Liver (tissue), 9 donors: ENCODE measurements around the gene PRDM5. TPM values are rescaled to one million over a fixed set of nuclear protein-coding genes. Genes with fewer than 3 reads are reported as not detected.

Experiments used
- DNase-seq: peaks from one replicate; pipeline ENCODE4 v3.0.0-alpha.2; 2017; ENCODE audit warnings: low spot score
- H3K27ac ChIP-seq, 2 donors: one replicate each; pipeline ENCODE4 v1.7.0; 2013; ENCODE audit warnings: inconsistent platforms in 2 of 2, low read length in 2 of 2, control low read depth in 1 of 2, low read depth in 1 of 2, mild to moderate bottlenecking in 1 of 2
- H3K27me3 ChIP-seq, 4 donors: one replicate each; pipeline versions ENCODE4 v1.6.1 to v1.7.0; 2013; ENCODE audit warnings: low read length in 3 of 4, inconsistent platforms in 1 of 4, mild to moderate bottlenecking in 1 of 4, moderate library complexity in 1 of 4; ENCODE audit not compliant: control insufficient read depth in 4 of 4, insufficient read depth in 4 of 4
- H3K36me3 ChIP-seq, 4 donors: one replicate each; pipeline versions ENCODE4 v1.6.1 to v1.7.0; 2013; ENCODE audit warnings: low read length in 3 of 4, mild to moderate bottlenecking in 3 of 4, low read depth in 1 of 4, moderate library complexity in 1 of 4; ENCODE audit not compliant: control insufficient read depth in 4 of 4, insufficient read depth in 3 of 4
- H3K4me1 ChIP-seq, 4 donors: one replicate each; pipeline versions ENCODE4 v1.6.1 to v1.7.0; 2013; ENCODE audit warnings: low read length in 3 of 4, mild to moderate bottlenecking in 3 of 4, moderate library complexity in 1 of 4; ENCODE audit not compliant: control insufficient read depth in 4 of 4, insufficient read depth in 4 of 4
- H3K4me3 ChIP-seq, 3 donors: one replicate each; pipeline versions ENCODE4 v1.6.1 to v1.7.0; 2013; ENCODE audit warnings: low read length in 3 of 3, control low read depth in 1 of 3, low read depth in 1 of 3, mild to moderate bottlenecking in 1 of 3
- H3K9ac ChIP-seq, 2 donors: one replicate each; pipeline ENCODE4 v1.7.0; 2013; ENCODE audit warnings: low read length in 2 of 2, mild to moderate bottlenecking in 2 of 2, moderate library complexity in 2 of 2, control low read depth in 1 of 2, low read depth in 1 of 2
- H3K9me3 ChIP-seq, 4 donors: one replicate each; pipeline versions ENCODE4 v1.6.1 to v1.7.0; 2013; ENCODE audit warnings: low read length in 3 of 4; ENCODE audit not compliant: control insufficient read depth in 4 of 4
- EGR1 ChIP-seq, 2 donors: IDR thresholded peaks; 2 replicates each; pipeline ENCODE4 v1.6.1; 2016 to 2018; ENCODE audit warnings: antibody characterized with exemption in 2 of 2, low read depth in 2 of 2
- FOXA1 ChIP-seq: IDR thresholded peaks from 2 replicates; pipeline ENCODE4 v1.6.1; 2016; ENCODE audit warnings: antibody characterized with exemption
- FOXA2 ChIP-seq: IDR thresholded peaks from 2 replicates; pipeline ENCODE4 v1.6.1; 2016; ENCODE audit warnings: antibody characterized with exemption
- GABPA ChIP-seq, 2 donors: IDR thresholded peaks in 1 of 2; conservative IDR thresholded peaks in 1 of 2; 2 replicates each; pipeline ENCODE4 v1.6.1; 2016; ENCODE audit warnings: antibody characterized with exemption in 2 of 2, mild to moderate bottlenecking in 1 of 2, moderate library complexity in 1 of 2
- HNF4G ChIP-seq: IDR thresholded peaks from 2 replicates; pipeline ENCODE4 v1.6.1; 2016; ENCODE audit warnings: antibody characterized with exemption
- JUND ChIP-seq, 2 donors: IDR thresholded peaks; 2 replicates each; pipeline ENCODE4 v1.6.1; 2016; ENCODE audit warnings: antibody characterized with exemption in 2 of 2
- NR2F2 ChIP-seq: IDR thresholded peaks from 2 replicates; pipeline ENCODE4 v1.6.1; 2016; ENCODE audit warnings: antibody characterized with exemption
- RXRA ChIP-seq, 2 donors: IDR thresholded peaks; 2 replicates each; pipeline ENCODE4 v1.6.1; 2017 to 2018; ENCODE audit warnings: antibody characterized with exemption in 2 of 2, mild to moderate bottlenecking in 1 of 2
- SP1 ChIP-seq: IDR thresholded peaks from 2 replicates; pipeline ENCODE4 v1.6.1; 2018; ENCODE audit warnings: antibody characterized with exemption, mild to moderate bottlenecking
- YY1 ChIP-seq: IDR thresholded peaks from 2 replicates; pipeline ENCODE4 v1.6.1; 2016; ENCODE audit warnings: antibody characterized with exemption, mild to moderate bottlenecking
- WGBS: extraction: QIAGEN DNeasy Blood & Tissue Kit; methylation state at CpG from one replicate; pipeline ENCODE4 v1.1.7; 2013; 5-methylcytosine and 5-hydroxymethylcytosine counted together
- polyA plus RNA-seq, 2 donors: library from polyadenylated mRNA; stranded (reverse) in 1 of 2; unstranded in 1 of 2; fragments of 200-250 nt in 1 of 2; fragments of >200 nt in 1 of 2; fragmentation: Nextera tagmentation in 1 of 2; extraction: Ambion mirVana in 1 of 2; gene quantifications; one replicate each; pipeline versions ENCODE4 v1.2.1 to v1.2.3, GENCODE V29; 2013 to 2015
- total RNA-seq, 2 donors: library from RNA; depleted of rRNA; stranded (reverse); fragments of >200 nt; gene quantifications; one replicate each; pipeline ENCODE4 v1.2.3, GENCODE V29; 2014
- TF ChIP-seq, protein P1 (sequence below): IDR thresholded peaks from 2 replicates; pipeline ENCODE4 v1.6.1; 2016; ENCODE audit warnings: antibody characterized with exemption
- TF ChIP-seq, protein P2 (sequence below): fragments of 150-350 bp; IDR thresholded peaks from 2 replicates; pipeline ENCODE4 v1.5.1; 2017; ENCODE audit warnings: improper control_type of control experiment, low read depth, low read length; ENCODE audit not compliant: missing input control
- TF ChIP-seq, protein P3 (sequence below): IDR thresholded peaks from 2 replicates; pipeline ENCODE4 v1.6.1; 2016; ENCODE audit warnings: antibody characterized with exemption, mild to moderate bottlenecking
- TF ChIP-seq, protein P4 (sequence below): IDR thresholded peaks from 2 replicates; pipeline ENCODE4 v1.6.1; 2016; ENCODE audit warnings: antibody characterized with exemption
- donor health status: healthy.
- donor health status: healthy.
- donor health status: healthy.
- donor health status: healthy.
- donor health status: healthy.

Gene PRDM5
- total and polyA plus RNA-seq, 4 donors: 0.17 to 4.0 (median 1.1) TPM

DNA sequence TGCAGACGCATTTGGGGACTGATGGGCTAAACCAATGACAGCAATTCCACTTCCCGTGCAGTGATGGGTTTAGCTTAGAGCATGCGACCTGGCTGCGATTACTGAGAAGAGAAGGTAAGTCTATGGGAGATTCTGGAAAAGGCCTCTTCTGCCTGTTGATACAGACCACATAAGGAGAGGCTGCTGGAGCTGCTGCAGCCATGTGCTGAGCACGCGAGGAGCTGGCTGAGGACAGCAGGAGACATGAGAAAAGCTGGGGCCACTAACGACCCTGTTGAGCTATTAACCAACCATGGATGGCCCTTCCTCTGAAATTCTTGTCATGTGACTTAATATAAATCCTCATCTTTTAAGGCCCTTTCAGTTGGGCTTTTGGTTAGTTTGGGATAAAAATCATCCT, 199.9 kb downstream of the PRDM5 start:
- H3K9me3 ChIP-seq: no peaks in the 10 kb centered on the region
- no peaks in the 10 kb centered on the region for H3K27me3 ChIP-seq
- H3K9ac ChIP-seq: no peak overlapping the region
- H3K27ac ChIP-seq: no peak overlapping the region
- H3K4me1 ChIP-seq: no peaks in the 10 kb centered on the region
- WGBS: 89% methylated on average over 7 of the region's 7 CpGs
- no peak for DNase-seq
- no peaks in the 10 kb centered on the region for H3K36me3 ChIP-seq
- no peak overlapping the region for H3K4me3 ChIP-seq
- TF ChIP-seq FOXA2: no peak
- TF ChIP-seq YY1: no peak
- TF ChIP-seq, protein P1, sequence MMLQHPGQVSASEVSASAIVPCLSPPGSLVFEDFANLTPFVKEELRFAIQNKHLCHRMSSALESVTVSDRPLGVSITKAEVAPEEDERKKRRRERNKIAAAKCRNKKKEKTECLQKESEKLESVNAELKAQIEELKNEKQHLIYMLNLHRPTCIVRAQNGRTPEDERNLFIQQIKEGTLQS: no peak
- TF ChIP-seq NR2F2: no peak
- TF ChIP-seq, protein P2, sequence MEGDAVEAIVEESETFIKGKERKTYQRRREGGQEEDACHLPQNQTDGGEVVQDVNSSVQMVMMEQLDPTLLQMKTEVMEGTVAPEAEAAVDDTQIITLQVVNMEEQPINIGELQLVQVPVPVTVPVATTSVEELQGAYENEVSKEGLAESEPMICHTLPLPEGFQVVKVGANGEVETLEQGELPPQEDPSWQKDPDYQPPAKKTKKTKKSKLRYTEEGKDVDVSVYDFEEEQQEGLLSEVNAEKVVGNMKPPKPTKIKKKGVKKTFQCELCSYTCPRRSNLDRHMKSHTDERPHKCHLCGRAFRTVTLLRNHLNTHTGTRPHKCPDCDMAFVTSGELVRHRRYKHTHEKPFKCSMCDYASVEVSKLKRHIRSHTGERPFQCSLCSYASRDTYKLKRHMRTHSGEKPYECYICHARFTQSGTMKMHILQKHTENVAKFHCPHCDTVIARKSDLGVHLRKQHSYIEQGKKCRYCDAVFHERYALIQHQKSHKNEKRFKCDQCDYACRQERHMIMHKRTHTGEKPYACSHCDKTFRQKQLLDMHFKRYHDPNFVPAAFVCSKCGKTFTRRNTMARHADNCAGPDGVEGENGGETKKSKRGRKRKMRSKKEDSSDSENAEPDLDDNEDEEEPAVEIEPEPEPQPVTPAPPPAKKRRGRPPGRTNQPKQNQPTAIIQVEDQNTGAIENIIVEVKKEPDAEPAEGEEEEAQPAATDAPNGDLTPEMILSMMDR: no peak
- no peak for TF ChIP-seq RXRA (IDR thresholded peaks at IDR 0.05)
- TF ChIP-seq EGR1 (IDR thresholded peaks at IDR 0.05; ENCODE audit: low read depth in 2 of 2): no peak
- no peak for TF ChIP-seq HNF4G
- TF ChIP-seq, protein P3, sequence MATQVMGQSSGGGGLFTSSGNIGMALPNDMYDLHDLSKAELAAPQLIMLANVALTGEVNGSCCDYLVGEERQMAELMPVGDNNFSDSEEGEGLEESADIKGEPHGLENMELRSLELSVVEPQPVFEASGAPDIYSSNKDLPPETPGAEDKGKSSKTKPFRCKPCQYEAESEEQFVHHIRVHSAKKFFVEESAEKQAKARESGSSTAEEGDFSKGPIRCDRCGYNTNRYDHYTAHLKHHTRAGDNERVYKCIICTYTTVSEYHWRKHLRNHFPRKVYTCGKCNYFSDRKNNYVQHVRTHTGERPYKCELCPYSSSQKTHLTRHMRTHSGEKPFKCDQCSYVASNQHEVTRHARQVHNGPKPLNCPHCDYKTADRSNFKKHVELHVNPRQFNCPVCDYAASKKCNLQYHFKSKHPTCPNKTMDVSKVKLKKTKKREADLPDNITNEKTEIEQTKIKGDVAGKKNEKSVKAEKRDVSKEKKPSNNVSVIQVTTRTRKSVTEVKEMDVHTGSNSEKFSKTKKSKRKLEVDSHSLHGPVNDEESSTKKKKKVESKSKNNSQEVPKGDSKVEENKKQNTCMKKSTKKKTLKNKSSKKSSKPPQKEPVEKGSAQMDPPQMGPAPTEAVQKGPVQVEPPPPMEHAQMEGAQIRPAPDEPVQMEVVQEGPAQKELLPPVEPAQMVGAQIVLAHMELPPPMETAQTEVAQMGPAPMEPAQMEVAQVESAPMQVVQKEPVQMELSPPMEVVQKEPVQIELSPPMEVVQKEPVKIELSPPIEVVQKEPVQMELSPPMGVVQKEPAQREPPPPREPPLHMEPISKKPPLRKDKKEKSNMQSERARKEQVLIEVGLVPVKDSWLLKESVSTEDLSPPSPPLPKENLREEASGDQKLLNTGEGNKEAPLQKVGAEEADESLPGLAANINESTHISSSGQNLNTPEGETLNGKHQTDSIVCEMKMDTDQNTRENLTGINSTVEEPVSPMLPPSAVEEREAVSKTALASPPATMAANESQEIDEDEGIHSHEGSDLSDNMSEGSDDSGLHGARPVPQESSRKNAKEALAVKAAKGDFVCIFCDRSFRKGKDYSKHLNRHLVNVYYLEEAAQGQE: no peak
- TF ChIP-seq GABPA (IDR thresholded peaks at IDR 0.05 in 1 of 2, conservative IDR thresholded peaks at IDR 0.05 in 1 of 2): no peak
- no peak for TF ChIP-seq JUND (IDR thresholded peaks at IDR 0.05)
- no peak for TF ChIP-seq FOXA1

DNA sequence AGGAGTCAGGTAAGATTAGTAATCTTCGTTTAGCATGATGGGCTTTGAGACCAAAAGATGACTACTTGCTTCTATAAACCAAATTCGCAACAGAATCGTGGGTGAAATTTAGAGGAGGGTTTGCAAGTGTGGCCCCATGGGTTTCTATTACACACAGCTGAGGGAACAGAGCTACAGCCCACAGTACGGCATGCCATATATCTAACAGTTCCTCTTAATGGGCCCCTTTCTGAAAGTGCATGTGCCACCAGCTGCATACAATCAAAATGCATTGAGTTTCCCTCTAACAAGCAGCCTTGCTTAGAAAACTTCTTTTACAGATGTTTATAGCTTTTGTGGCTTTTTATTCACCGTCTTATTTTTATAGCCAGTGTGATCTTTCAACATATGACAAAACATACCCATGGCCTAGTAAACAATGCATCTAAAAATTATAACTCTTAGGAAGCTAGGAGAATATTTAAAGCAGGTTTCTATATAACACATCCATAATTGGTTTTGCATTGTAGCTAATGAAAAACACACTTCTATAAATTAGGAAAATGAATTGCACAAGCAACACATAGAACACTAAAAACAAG, 202.1 kb downstream of the PRDM5 start:
- Histone ChIP-seq H3K4me3 (no peak overlapping the region), H3K36me3 (no peaks in the 10 kb centered on the region), H3K27me3 (no peaks in the 10 kb centered on the region), H3K27ac (no peak overlapping the region), H3K9me3 (no peaks in the 10 kb centered on the region), H3K4me1 (no peaks in the 10 kb centered on the region), H3K9ac (no peak overlapping the region)
- DNase-seq: no peak
- WGBS: 84% methylated on average over 5 of the region's 5 CpGs
- no peak for TF ChIP-seq JUND (IDR thresholded peaks at IDR 0.05)
- no peak for TF ChIP-seq FOXA1
- TF ChIP-seq, protein P2: no peak
- no peak for TF ChIP-seq SP1
- TF ChIP-seq, protein P4, sequence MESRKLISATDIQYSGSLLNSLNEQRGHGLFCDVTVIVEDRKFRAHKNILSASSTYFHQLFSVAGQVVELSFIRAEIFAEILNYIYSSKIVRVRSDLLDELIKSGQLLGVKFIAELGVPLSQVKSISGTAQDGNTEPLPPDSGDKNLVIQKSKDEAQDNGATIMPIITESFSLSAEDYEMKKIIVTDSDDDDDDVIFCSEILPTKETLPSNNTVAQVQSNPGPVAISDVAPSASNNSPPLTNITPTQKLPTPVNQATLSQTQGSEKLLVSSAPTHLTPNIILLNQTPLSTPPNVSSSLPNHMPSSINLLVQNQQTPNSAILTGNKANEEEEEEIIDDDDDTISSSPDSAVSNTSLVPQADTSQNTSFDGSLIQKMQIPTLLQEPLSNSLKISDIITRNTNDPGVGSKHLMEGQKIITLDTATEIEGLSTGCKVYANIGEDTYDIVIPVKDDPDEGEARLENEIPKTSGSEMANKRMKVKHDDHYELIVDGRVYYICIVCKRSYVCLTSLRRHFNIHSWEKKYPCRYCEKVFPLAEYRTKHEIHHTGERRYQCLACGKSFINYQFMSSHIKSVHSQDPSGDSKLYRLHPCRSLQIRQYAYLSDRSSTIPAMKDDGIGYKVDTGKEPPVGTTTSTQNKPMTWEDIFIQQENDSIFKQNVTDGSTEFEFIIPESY: no peak
- TF ChIP-seq, protein P3: no peak
